ENCODE results near the gene ARHGAP6.

ARHGAP6 gene

DNA sequence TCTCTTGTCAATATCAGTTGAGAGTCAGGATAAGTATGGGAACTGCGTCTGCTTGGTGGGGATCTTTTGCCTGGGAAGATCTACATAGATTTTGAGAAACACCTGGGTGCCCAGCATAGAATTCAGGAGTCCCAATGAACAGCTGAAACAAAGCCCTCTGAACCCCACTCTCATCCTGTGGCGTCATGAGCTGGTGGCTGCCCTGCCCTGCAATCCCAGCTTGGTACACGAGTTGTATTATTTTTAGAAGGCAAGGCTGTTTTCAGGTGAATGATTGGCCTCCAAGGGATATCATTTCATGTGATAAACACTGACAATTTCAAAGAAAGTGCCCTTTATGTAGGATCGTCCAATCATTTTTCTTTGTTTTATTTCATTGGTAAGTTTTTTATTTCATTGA lies 493.8 kb downstream of the ARHGAP6 start:
- no peak for DNase-seq (ENCODE audit: low spot score)
- Histone ChIP-seq H3K27ac (replicated peaks; ENCODE audit: low read length) (no peak overlapping the region), H3K27me3 (ENCODE audit: control insufficient read depth in 3 of 3, insufficient read depth in 3 of 3, low read depth in 1 of 3, low read length in 3 of 3) (no peaks in the 10 kb centered on the region), H3K18ac (ENCODE audit: low read length) (no peak overlapping the region), H3K4ac (ENCODE audit: low read length) (no peak overlapping the region), H2BK5ac (ENCODE audit: low read length) (no peak overlapping the region), H3K36me3 (replicated peaks in 1 of 2; ENCODE audit: control insufficient read depth in 2 of 2, insufficient read depth in 2 of 2, low read length in 2 of 2) (no peaks in the 10 kb centered on the region), H2AK5ac (ENCODE audit: low read depth, low read length) (no peak overlapping the region), H3K4me3 (ENCODE audit: low read length in 2 of 2) (no peak overlapping the region), H3K79me1 (ENCODE audit: low read depth, low read length) (no peaks in the 10 kb centered on the region), H3K14ac (ENCODE audit: low read length) (no peak overlapping the region), H3K4me1 (ENCODE audit: control insufficient read depth in 2 of 2, insufficient read depth in 1 of 2, low read depth in 1 of 2, low read length in 2 of 2) (no peaks in the 10 kb centered on the region), H3K9me3 (replicated peaks in 1 of 2; ENCODE audit: control insufficient read depth in 2 of 2, insufficient read depth in 1 of 2, low read depth in 1 of 2, low read length in 2 of 2) (no peaks in the 10 kb centered on the region), H4K91ac (ENCODE audit: low read depth, low read length, poor library complexity) (no peak overlapping the region), H3K4me2 (ENCODE audit: insufficient read depth, low read length, poor library complexity, severe bottlenecking) (no peak overlapping the region), H2BK12ac (ENCODE audit: low read length) (no peak overlapping the region), H2BK120ac (ENCODE audit: low read depth, low read length) (no peak overlapping the region), H2BK15ac (ENCODE audit: low read length) (no peak overlapping the region), H4K8ac (ENCODE audit: low read depth, low read length) (no peak overlapping the region), H3K9ac (ENCODE audit: low read depth, low read length, poor library complexity) (no peak overlapping the region), H3K23ac (ENCODE audit: low read depth, low read length, poor library complexity) (no peak overlapping the region), H2AFZ (ENCODE audit: low read length) (no peak overlapping the region)
- WGBS, 2 donors (ENCODE audit: extremely low coverage in 2 of 2, insufficient read length in 2 of 2, insufficient replicate concordance in 1 of 2): no CpG with 5 or more reads among the region's 4 CpGs

DNA sequence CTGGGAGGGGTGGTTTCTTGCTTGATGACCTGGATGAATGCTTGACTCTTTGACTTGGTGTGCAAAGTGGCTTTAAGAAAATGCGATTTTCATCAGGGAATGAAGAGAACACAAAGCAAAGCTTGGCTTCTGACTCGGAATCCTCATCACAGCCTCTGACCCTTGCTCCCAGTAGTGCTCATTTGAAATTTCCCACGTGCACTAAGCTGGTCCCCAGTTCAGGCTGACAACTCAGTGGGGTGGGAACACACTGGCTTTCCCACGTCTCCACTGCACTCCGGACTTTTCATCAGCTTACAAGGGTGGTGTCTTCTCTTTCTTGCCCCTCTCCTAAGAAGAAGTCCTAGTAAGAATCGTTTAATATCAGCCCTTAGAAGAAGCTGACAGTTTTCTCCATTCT lies 501.3 kb downstream of the ARHGAP6 start:
- Histone ChIP-seq H3K27me3 (ENCODE audit: control insufficient read depth in 3 of 3, insufficient read depth in 3 of 3, low read depth in 1 of 3, low read length in 3 of 3) (no peaks in the 10 kb centered on the region), H3K27ac (replicated peaks; ENCODE audit: low read length) (no peak overlapping the region), H4K8ac (ENCODE audit: low read depth, low read length) (no peak overlapping the region), H3K79me1 (ENCODE audit: low read depth, low read length) (no peaks in the 10 kb centered on the region), H2AFZ (ENCODE audit: low read length) (no peak overlapping the region), H3K4me2 (ENCODE audit: insufficient read depth, low read length, poor library complexity, severe bottlenecking) (no peak overlapping the region), H4K91ac (ENCODE audit: low read depth, low read length, poor library complexity) (no peak overlapping the region), H2AK5ac (ENCODE audit: low read depth, low read length) (no peak overlapping the region), H3K4me3 (ENCODE audit: low read length in 2 of 2) (no peak overlapping the region), H3K14ac (ENCODE audit: low read length) (no peak overlapping the region), H2BK15ac (ENCODE audit: low read length) (no peak overlapping the region), H3K4me1 (ENCODE audit: control insufficient read depth in 2 of 2, insufficient read depth in 1 of 2, low read depth in 1 of 2, low read length in 2 of 2) (no peaks in the 10 kb centered on the region), H3K9ac (ENCODE audit: low read depth, low read length, poor library complexity) (no peak overlapping the region), H3K23ac (ENCODE audit: low read depth, low read length, poor library complexity) (no peak overlapping the region), H2BK5ac (ENCODE audit: low read length) (no peak overlapping the region), H3K36me3 (replicated peaks in 1 of 2; ENCODE audit: control insufficient read depth in 2 of 2, insufficient read depth in 2 of 2, low read length in 2 of 2) (no peaks in the 10 kb centered on the region), H3K18ac (ENCODE audit: low read length) (no peak overlapping the region), H2BK12ac (ENCODE audit: low read length) (no peak overlapping the region), H3K9me3 (replicated peaks in 1 of 2; ENCODE audit: control insufficient read depth in 2 of 2, insufficient read depth in 1 of 2, low read depth in 1 of 2, low read length in 2 of 2) (no peaks in the 10 kb centered on the region), H2BK120ac (ENCODE audit: low read depth, low read length) (no peak overlapping the region), H3K4ac (ENCODE audit: low read length) (no peak overlapping the region)
- no peak for DNase-seq (ENCODE audit: low spot score)
- no CpG with 5 or more reads among the region's 6 CpGs for WGBS, 2 donors (ENCODE audit: extremely low coverage in 2 of 2, insufficient read length in 2 of 2, insufficient replicate concordance in 1 of 2)

DNA sequence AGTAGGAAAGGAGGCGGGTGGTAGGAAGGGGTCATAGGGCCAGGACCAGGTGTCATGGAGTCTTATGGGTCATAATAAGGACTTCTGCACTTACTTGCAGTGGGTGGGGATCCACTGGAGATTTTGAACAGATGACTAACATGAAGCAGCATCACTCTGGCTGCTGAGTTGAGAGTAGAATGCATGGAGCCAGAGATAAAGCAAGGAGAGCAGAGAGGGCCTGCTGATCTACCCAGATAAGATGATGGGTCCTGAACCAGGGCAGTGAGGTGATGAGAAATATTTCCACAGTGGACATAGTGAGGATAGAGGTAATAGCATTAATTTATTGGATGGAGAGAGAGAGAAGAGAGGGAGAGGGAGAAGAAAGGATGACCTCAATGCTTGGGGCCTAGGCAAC lies 506.6 kb downstream of the ARHGAP6 start:
- no peaks in the 10 kb centered on the region for H3K4me1 ChIP-seq (ENCODE audit: control insufficient read depth in 2 of 2, insufficient read depth in 1 of 2, low read depth in 1 of 2, low read length in 2 of 2)
- H3K27me3 ChIP-seq (ENCODE audit: control insufficient read depth in 3 of 3, insufficient read depth in 3 of 3, low read depth in 1 of 3, low read length in 3 of 3): no peaks in the 10 kb centered on the region
- no peak for DNase-seq (ENCODE audit: low spot score)
- H3K9ac ChIP-seq (ENCODE audit: low read depth, low read length, poor library complexity): no peak overlapping the region
- no peak overlapping the region for H4K91ac ChIP-seq (ENCODE audit: low read depth, low read length, poor library complexity)
- H2BK12ac ChIP-seq (ENCODE audit: low read length): no peak overlapping the region
- H3K14ac ChIP-seq (ENCODE audit: low read length): no peak overlapping the region
- H2AK5ac ChIP-seq (ENCODE audit: low read depth, low read length): no peak overlapping the region
- no peak overlapping the region for H3K18ac ChIP-seq (ENCODE audit: low read length)
- no peak overlapping the region for H2BK5ac ChIP-seq (ENCODE audit: low read length)
- no peaks in the 10 kb centered on the region for H3K36me3 ChIP-seq (replicated peaks in 1 of 2; ENCODE audit: control insufficient read depth in 2 of 2, insufficient read depth in 2 of 2, low read length in 2 of 2)
- no peak overlapping the region for H2AFZ ChIP-seq (ENCODE audit: low read length)
- WGBS, 2 donors (ENCODE audit: extremely low coverage in 2 of 2, insufficient read length in 2 of 2, insufficient replicate concordance in 1 of 2): no CpG with 5 or more reads among the region's 1 CpG
- no peaks in the 10 kb centered on the region for H3K9me3 ChIP-seq (replicated peaks in 1 of 2; ENCODE audit: control insufficient read depth in 2 of 2, insufficient read depth in 1 of 2, low read depth in 1 of 2, low read length in 2 of 2)
- H3K27ac ChIP-seq (replicated peaks; ENCODE audit: low read length): no peak overlapping the region
- no peak overlapping the region for H4K8ac ChIP-seq (ENCODE audit: low read depth, low read length)
- no peak overlapping the region for H3K4me2 ChIP-seq (ENCODE audit: insufficient read depth, low read length, poor library complexity, severe bottlenecking)
- no peak overlapping the region for H3K4ac ChIP-seq (ENCODE audit: low read length)
- no peak overlapping the region for H3K23ac ChIP-seq (ENCODE audit: low read depth, low read length, poor library complexity)
- no peak overlapping the region for H2BK120ac ChIP-seq (ENCODE audit: low read depth, low read length)
- no peaks in the 10 kb centered on the region for H3K79me1 ChIP-seq (ENCODE audit: low read depth, low read length)
- H3K4me3 ChIP-seq (ENCODE audit: low read length in 2 of 2): no peak overlapping the region
- no peak overlapping the region for H2BK15ac ChIP-seq (ENCODE audit: low read length)

DNA sequence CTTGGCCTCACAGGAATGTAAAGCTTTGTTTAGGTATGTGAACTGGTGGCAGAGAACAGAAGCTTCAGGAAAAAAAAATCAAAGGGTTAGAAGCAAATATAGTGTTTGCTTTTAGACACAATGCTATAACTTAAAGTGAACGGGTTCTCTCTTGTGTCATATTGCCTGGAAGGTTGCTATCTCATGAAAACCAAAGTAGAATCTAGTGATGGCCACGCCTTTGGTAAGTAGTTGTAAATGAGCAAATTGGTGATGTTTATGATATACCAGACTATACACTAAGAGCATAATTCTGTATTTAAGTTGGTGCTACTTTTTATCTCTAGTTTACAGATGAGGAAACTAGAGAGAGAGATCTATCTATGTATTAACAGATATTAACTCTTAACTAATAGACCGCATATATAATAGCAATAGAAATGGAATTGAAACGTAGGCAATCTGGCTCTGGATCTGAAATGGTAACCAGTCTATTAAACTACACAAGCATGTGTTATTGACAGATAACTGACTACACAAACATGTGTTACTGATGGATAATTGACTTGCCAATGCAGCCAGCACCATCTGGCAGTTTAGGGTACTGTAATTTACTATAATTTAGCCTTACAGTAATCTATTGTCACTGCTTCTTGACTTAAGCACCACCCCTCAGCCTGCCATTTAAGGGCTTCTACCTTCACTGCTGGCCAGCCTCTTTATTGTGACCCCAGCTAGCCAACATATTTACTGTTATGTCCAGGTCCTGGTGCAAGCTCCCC lies 513.7 kb downstream of the ARHGAP6 start:
- Histone ChIP-seq H3K27ac (replicated peaks; ENCODE audit: low read length) (no peak overlapping the region), H3K9ac (ENCODE audit: low read depth, low read length, poor library complexity) (no peak overlapping the region), H3K4me3 (ENCODE audit: low read length in 2 of 2) (no peak overlapping the region), H3K4ac (ENCODE audit: low read length) (no peak overlapping the region), H3K27me3 (ENCODE audit: control insufficient read depth in 3 of 3, insufficient read depth in 3 of 3, low read depth in 1 of 3, low read length in 3 of 3) (no peaks in the 10 kb centered on the region), H3K4me1 (ENCODE audit: control insufficient read depth in 2 of 2, insufficient read depth in 1 of 2, low read depth in 1 of 2, low read length in 2 of 2) (peaks cover 1 to 2% of the 10 kb centered on the region in 2 donors), H2BK120ac (ENCODE audit: low read depth, low read length) (no peak overlapping the region), H2BK12ac (ENCODE audit: low read length) (no peak overlapping the region), H3K18ac (ENCODE audit: low read length) (no peak overlapping the region), H3K9me3 (replicated peaks in 1 of 2; ENCODE audit: control insufficient read depth in 2 of 2, insufficient read depth in 1 of 2, low read depth in 1 of 2, low read length in 2 of 2) (no peaks in the 10 kb centered on the region), H3K36me3 (replicated peaks in 1 of 2; ENCODE audit: control insufficient read depth in 2 of 2, insufficient read depth in 2 of 2, low read length in 2 of 2) (no peaks in the 10 kb centered on the region), H2AK5ac (ENCODE audit: low read depth, low read length) (no peak overlapping the region), H2AFZ (ENCODE audit: low read length) (no peak overlapping the region), H3K14ac (ENCODE audit: low read length) (no peak overlapping the region), H4K91ac (ENCODE audit: low read depth, low read length, poor library complexity) (no peak overlapping the region), H2BK15ac (ENCODE audit: low read length) (no peak overlapping the region), H3K79me1 (ENCODE audit: low read depth, low read length) (no peaks in the 10 kb centered on the region), H3K4me2 (ENCODE audit: insufficient read depth, low read length, poor library complexity, severe bottlenecking) (no peak overlapping the region), H3K23ac (ENCODE audit: low read depth, low read length, poor library complexity) (no peak overlapping the region), H4K8ac (ENCODE audit: low read depth, low read length) (no peak overlapping the region), H2BK5ac (ENCODE audit: low read length) (no peak overlapping the region)
- no peak for DNase-seq (ENCODE audit: low spot score)
- no CpG with 5 or more reads among the region's 4 CpGs for WGBS, 2 donors (ENCODE audit: extremely low coverage in 2 of 2, insufficient read length in 2 of 2, insufficient replicate concordance in 1 of 2)
